Measurements from ENCODE around the gene PAOX.
A peak's percentile ranks its signal among the peaks of the same experiment; 100 is the strongest.
"Not testable (repeated sequence)": the region's sequence is repeated elsewhere in the genome, so short reads cannot be mapped to it uniquely, and the experiment has no call there.

PAOX gene

DNA sequence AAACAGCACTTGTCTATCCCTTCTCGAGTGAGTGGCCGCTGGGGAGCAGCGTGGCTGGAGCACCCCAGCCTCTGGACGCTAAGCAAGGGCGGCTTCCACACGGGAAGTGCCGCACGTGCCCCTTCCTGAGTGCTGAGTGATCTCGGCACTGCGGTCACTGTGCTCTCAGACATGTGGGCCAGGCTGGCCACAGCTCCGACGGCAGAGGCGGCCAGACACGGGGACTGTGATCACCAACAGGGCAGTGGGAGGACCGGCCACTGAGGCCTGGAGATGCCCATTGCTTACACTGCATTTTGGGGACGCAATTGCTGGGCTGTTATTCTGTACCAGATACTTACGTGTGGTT lies 13.0 kb upstream of the PAOX start:
- TF ChIP-seq, protein P1, sequence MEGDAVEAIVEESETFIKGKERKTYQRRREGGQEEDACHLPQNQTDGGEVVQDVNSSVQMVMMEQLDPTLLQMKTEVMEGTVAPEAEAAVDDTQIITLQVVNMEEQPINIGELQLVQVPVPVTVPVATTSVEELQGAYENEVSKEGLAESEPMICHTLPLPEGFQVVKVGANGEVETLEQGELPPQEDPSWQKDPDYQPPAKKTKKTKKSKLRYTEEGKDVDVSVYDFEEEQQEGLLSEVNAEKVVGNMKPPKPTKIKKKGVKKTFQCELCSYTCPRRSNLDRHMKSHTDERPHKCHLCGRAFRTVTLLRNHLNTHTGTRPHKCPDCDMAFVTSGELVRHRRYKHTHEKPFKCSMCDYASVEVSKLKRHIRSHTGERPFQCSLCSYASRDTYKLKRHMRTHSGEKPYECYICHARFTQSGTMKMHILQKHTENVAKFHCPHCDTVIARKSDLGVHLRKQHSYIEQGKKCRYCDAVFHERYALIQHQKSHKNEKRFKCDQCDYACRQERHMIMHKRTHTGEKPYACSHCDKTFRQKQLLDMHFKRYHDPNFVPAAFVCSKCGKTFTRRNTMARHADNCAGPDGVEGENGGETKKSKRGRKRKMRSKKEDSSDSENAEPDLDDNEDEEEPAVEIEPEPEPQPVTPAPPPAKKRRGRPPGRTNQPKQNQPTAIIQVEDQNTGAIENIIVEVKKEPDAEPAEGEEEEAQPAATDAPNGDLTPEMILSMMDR (IDR thresholded peaks at IDR 0.05), result no peak
- TF ChIP-seq ZFX (IDR thresholded peaks at IDR 0.05; ENCODE audit: borderline replicate concordance), result no peak
- no peak overlapping the region for H3K27ac ChIP-seq

DNA sequence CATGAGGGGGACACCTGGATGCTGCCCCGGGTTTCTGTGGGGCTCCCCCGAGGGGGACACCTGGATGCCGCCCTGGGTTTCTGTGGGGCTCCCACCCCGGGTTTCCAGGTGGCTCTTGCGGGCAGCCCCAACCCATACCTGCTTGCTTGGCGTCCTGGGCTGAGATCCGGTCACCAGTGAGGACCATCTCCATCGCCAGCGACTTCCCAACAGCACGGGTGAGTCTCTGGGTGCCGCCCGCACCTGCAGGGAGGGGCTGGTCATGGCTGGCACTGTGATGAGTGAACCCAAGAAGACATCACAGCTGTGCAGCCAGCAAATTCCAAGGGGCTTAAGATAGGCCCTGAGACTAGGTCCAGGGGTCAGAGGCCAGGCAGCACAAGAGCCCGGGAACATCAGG lies 12.3 kb upstream of the PAOX start:
- no peak overlapping the region for H3K27ac ChIP-seq
- TF ChIP-seq, protein P1 (IDR thresholded peaks at IDR 0.05), result no peak
- TF ChIP-seq ZFX (IDR thresholded peaks at IDR 0.05; ENCODE audit: borderline replicate concordance), result no peak

DNA sequence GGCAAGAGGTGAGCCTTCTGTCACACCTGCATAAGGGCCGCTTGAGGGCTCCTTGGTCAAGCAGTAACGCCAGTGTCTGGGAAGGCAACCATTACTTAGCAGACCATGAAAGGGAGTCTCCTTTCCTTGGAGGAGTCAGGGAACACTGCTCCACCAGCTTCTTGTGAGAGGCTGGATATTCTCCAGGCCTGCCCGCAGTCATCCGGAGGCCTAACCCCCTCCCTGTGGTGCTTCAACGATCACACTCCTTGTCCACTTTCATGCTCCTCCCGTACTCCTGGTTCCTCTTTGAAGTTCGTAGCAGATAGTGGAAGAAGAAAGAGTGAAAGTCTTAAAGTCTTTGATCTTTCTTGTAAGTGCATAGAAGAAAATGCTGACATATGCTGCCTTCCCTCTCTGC lies 11.6 kb upstream of the PAOX start:
- H3K27ac ChIP-seq, result not testable (repeated sequence)

DNA sequence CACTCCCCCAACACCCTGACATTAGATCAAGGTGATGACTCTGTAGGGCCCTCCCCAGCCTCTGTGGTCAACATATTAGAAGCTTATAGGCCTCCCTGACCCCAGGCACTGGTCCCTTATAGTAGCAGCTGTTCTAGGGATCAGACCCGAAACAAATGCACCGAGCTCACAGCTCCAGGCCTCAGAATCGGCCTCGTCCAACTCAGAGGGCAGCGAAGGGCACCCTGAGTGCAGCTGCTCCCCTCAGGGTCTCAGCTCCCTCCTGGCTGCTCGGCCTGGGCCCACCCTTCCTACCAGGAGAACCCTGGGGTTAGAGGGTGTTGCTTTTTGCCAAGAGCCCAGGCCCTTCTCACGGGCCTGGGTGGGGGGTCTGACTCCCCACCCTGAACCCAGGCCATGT lies 10.9 kb upstream of the PAOX start:
- TF ChIP-seq, protein P1 (IDR thresholded peaks at IDR 0.05), result no peak
- H3K27ac ChIP-seq, result no peak overlapping the region

DNA sequence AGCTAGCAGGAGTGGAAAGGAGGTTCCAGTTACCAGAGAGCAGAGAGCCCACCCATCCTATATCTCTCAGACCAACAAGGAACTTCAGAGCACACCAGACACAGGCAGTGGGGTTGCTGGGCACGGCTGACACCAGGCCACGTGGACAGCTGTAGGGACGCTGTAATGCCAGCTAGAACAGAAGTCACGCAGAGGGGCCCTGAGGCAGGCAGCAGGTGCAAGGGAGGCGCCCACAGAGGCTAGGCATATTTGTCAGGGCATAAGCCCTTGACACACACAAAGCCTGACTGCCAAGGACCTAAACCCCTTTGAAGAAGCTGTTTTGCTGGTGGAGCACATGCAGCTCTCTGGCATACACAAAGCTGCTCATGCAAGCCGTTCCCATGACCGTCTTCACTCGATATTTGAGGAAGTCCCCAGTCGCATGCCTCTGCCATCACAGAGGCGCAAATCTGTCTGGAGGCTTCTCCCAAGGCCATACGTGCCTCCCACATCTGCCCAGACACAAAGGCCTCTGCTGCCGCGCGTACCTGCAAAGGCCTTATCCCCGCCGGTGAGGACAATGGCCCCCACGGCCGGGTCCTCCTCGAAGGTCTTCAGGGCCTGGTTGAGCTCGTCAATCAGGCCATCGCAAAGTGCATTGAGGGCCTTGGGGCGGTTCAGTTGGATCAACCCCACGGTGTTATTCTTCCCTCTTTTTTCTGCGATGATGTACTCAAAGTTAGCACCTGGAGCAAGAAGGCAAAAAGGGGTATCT lies 8.9 kb upstream of the PAOX start:
- no peak overlapping the region for H3K27ac ChIP-seq
- TF ChIP-seq ZFX (IDR thresholded peaks at IDR 0.05; ENCODE audit: borderline replicate concordance), result no peak
- TF ChIP-seq, protein P1 (IDR thresholded peaks at IDR 0.05), result no peak

DNA sequence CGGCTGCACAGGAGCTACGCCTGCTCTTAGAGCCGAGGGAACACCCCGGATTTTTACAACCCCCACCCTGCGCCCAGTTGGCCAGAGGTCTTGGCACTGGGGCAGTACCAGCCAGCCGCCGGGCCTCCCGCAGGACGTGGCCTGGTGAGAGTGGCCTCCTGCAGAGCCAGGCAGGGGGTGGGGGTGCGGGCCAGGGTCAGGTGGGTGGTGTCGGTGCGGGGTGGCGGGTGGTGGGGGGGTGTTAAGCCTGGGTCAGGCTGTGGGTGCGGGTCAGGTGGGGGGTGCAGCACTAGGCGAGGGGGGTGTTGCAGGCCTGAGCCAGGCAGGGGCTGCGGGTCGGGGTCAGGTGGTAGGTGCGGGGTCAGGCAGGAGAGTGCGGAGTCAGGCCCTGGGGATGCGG lies 6.6 kb upstream of the PAOX start:
- H3K27ac ChIP-seq, result peak overlapping the region; percentile 85
- TF ChIP-seq ZFX (IDR thresholded peaks at IDR 0.05; ENCODE audit: borderline replicate concordance), result no peak
- TF ChIP-seq, protein P1 (IDR thresholded peaks at IDR 0.05), result no peak

DNA sequence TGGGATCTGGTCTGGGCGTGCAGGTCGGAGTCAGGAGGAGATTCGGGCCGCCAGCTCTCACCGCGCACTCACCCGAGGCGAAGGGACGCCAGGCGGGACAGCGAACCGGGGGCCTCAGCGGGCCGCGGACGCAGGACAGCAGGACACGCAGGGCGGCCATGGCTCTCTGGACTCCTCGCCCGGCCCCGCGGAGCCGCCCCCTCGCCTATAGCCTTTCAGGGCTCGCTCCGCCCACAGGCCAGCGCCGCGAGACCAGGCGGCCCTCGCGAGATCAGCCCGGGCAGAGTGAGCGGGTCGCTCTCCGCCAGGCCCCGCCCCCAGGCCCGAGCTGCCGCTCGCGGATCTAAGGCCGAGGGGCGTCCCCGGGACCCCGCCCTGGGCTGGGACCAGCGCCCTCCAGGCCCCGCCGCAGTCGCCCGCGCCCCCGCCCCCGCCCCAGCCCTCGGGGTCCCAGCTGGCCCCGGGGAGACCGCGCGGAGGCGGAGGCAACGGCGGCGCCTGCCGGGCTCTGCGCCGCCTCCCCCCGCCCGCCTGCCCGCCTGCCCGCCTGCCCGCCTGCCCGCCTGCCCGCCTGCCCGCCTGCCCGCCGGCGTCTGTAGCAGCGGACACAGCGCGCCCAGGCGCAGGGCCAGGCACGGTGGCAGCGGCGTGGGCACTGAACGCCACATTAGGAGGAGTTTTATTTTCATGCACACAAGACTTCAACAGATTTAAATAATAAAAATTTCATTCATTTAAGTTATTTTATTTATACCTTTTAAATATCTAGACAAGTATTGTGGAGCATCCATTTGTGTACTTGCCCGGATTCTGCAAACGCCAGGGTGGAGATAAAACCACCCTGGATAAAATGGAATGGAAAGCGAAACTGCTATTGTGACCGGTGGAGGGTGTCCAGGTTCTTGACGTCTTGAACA lies 5.6 kb upstream of the PAOX start, which contains the start of gene ECHS1:
TSS of gene ECHS1 (minus strand) at position 181 of the 917 bp plus-strand sequence. CDS start at position 160, 21 bp downstream.
- no peak for TF ChIP-seq ZFX (IDR thresholded peaks at IDR 0.05; ENCODE audit: borderline replicate concordance)
- TF ChIP-seq, protein P1 (IDR thresholded peaks at IDR 0.05), result 0 out of 2 replicates have a peak, but pooled peaks have one; percentile 12
- H3K27ac ChIP-seq, result peak within 1 kb of the TSS; percentile 85

All from 22Rv1 (cell line).